IMR-90 (cell line): ENCODE measurements around the gene CPTP. TPM values are rescaled to one million over a fixed set of nuclear protein-coding genes. Genes with fewer than 3 reads are reported as not detected.
A peak's percentile ranks its signal among the peaks of the same experiment; 100 is the strongest.

Source experiments
- ATAC-seq: fragments of 200-7000 bp; cut with Tn5 transposase; 2 replicates; pipeline ENCODE4 v1.9.1; 2020; ENCODE audit warnings: low read depth, mild to moderate bottlenecking, moderate library complexity
- BruUV-seq: library from RNA; stranded (reverse); fragments of 400-500 nt; replicated peaks from 2 replicates; lab custom pipeline; 2021; lab: Mats Ljungman, UMichigan
- CTCF ChIA-PET: fragments of 300-600 bp; formaldehyde crosslinking; extraction: SDS; loops from one replicate; lab custom pipeline; 2021; ENCODE audit warnings: antibody characterized with exemption; lab: Yijun Ruan, JAX
- POLR2A ChIA-PET: fragments of 300-600 bp; sonication (Branson Sonifier 250); formaldehyde crosslinking; loops from one replicate; lab custom pipeline; 2022; ENCODE audit warnings: antibody characterized with exemption; ENCODE audit not compliant: unreplicated experiment; lab: Charles Lee
- DNase-seq: peaks from one replicate; pipeline ENCODE4 v3.0.0; 2013
- H2AFZ ChIP-seq: replicated peaks from 2 replicates; pipeline ENCODE3; 2013; ENCODE audit warnings: low read length, mild to moderate bottlenecking; ENCODE audit not compliant: poor library complexity
- H2AK5ac ChIP-seq: 2 replicates; pipeline ENCODE4 v1.6.1; 2013; ENCODE audit warnings: low read depth, low read length, inconsistent platforms
- H2AK9ac ChIP-seq: replicated peaks from 2 replicates; pipeline ENCODE3; 2013; ENCODE audit warnings: mild to moderate bottlenecking, low read depth, low read length, moderate library complexity; ENCODE audit not compliant: poor library complexity
- H2BK120ac ChIP-seq: 2 replicates; pipeline ENCODE4 v1.6.1; 2013; ENCODE audit warnings: low read depth, low read length, inconsistent platforms
- H2BK15ac ChIP-seq: 3 replicates; pipeline ENCODE4 v1.6.1; 2013; ENCODE audit warnings: low read depth, low read length, inconsistent platforms
- H2BK20ac ChIP-seq: 2 replicates; pipeline ENCODE4 v1.6.1; 2013; ENCODE audit warnings: low read depth, mild to moderate bottlenecking, inconsistent platforms, low read length, moderate library complexity
- H2BK5ac ChIP-seq: 2 replicates; pipeline ENCODE4 v1.6.1; 2013; ENCODE audit warnings: mild to moderate bottlenecking, low read depth, low read length, inconsistent platforms; ENCODE audit not compliant: poor library complexity, severe bottlenecking
- H3K14ac ChIP-seq: replicated peaks from 2 replicates; pipeline ENCODE4 v1.6.1; 2013; ENCODE audit warnings: low read depth, low read length, inconsistent platforms
- H3K18ac ChIP-seq: 2 replicates; pipeline ENCODE4 v1.6.1; 2013; ENCODE audit warnings: low read depth, low read length, control low read depth
- H3K23ac ChIP-seq: 2 replicates; pipeline ENCODE4 v1.6.1; 2013; ENCODE audit warnings: low read depth, low read length, inconsistent platforms
- H3K27ac ChIP-seq: 2 replicates; pipeline ENCODE4 v1.5.1; 2013; ENCODE audit warnings: mild to moderate bottlenecking, control low read depth, low read length; ENCODE audit not compliant: insufficient read depth
- H3K27me3 ChIP-seq: 2 replicates; pipeline ENCODE4 v1.6.1; 2013; ENCODE audit warnings: low read length; ENCODE audit not compliant: control insufficient read depth, insufficient read depth
- H3K36me3 ChIP-seq: 2 replicates; pipeline ENCODE4 v1.6.1; 2013; ENCODE audit warnings: low read length, mixed read lengths; ENCODE audit not compliant: control insufficient read depth, insufficient read depth
- H3K4ac ChIP-seq: 2 replicates; pipeline ENCODE4 v1.6.1; 2013; ENCODE audit warnings: low read depth, low read length, inconsistent platforms
- H3K4me1 ChIP-seq: 2 replicates; pipeline ENCODE4 v1.6.1; 2013; ENCODE audit warnings: low read length, mixed read lengths; ENCODE audit not compliant: control insufficient read depth, insufficient read depth
- H3K4me2 ChIP-seq: 2 replicates; pipeline ENCODE4 v1.6.1; 2013; ENCODE audit warnings: low read depth, mild to moderate bottlenecking, control low read depth, low read length, moderate library complexity
- H3K4me3 ChIP-seq: 2 replicates; pipeline ENCODE4 v1.5.1; 2013; ENCODE audit warnings: low read depth, mild to moderate bottlenecking, control low read depth, low read length, moderate library complexity; ENCODE audit not compliant: insufficient read depth
- H3K56ac ChIP-seq: 2 replicates; pipeline ENCODE4 v1.6.1; 2013; ENCODE audit warnings: low read length, inconsistent platforms; ENCODE audit not compliant: insufficient read depth; ENCODE audit errors: extremely low read depth
- H3K79me1 ChIP-seq, 2 experiments: 2 replicates each; pipeline ENCODE4 v1.6.1; 2013; ENCODE audit warnings: low read length in 2 of 2, inconsistent platforms in 1 of 2, low read depth in 1 of 2
- H3K9ac ChIP-seq: 2 replicates; pipeline ENCODE4 v1.6.1; 2013; ENCODE audit warnings: low read depth, low read length, control low read depth
- H3K9me1 ChIP-seq: 2 replicates; pipeline ENCODE4 v1.6.1; 2013; ENCODE audit warnings: low read length, inconsistent platforms; ENCODE audit not compliant: insufficient read depth
- H3K9me3 ChIP-seq: 2 replicates; pipeline ENCODE4 v1.6.1; 2013; ENCODE audit warnings: low read length; ENCODE audit not compliant: control insufficient read depth, insufficient read depth
- H4K20me1 ChIP-seq: 2 replicates; pipeline ENCODE4 v1.6.1; 2013; ENCODE audit warnings: low read length, inconsistent platforms; ENCODE audit not compliant: insufficient read depth
- H4K5ac ChIP-seq: 2 replicates; pipeline ENCODE4 v1.6.1; 2013; ENCODE audit warnings: mild to moderate bottlenecking, low read depth, low read length, control low read depth
- H4K8ac ChIP-seq, 2 experiments: 2 replicates each; pipeline ENCODE4 v1.6.1; 2013; ENCODE audit warnings: low read depth in 2 of 2, low read length in 2 of 2, control low read depth in 1 of 2, inconsistent platforms in 1 of 2
- H4K91ac ChIP-seq: 2 replicates; pipeline ENCODE4 v1.6.1; 2013; ENCODE audit warnings: low read depth, low read length, inconsistent platforms; ENCODE audit not compliant: insufficient read depth
- CTCF ChIP-seq: conservative IDR thresholded peaks from 2 replicates; pipeline ENCODE4 v1.5.1; 2012; ENCODE audit warnings: mild to moderate bottlenecking, low read depth, low read length, improper control_type of control experiment
- MAZ ChIP-seq: IDR thresholded peaks from 2 replicates; pipeline ENCODE4 v1.6.1; 2012; ENCODE audit warnings: low read depth, mild to moderate bottlenecking, low read length, improper control_type of control experiment, moderate library complexity, borderline replicate concordance
- NFE2L2 ChIP-seq: fragments of 150-350 bp; IDR thresholded peaks from 2 replicates; pipeline ENCODE4 v1.6.1; 2016; ENCODE audit warnings: low read depth, mild to moderate bottlenecking, low read length
- POLR2A ChIP-seq: IDR thresholded peaks from 2 replicates; pipeline ENCODE4 v1.6.1; 2012; ENCODE audit warnings: mild to moderate bottlenecking, low read depth, low read length
- RAD21 ChIP-seq: IDR thresholded peaks from 2 replicates; pipeline ENCODE4 v1.6.1; 2012; ENCODE audit warnings: low read length, improper control_type of control experiment
- SMC3 ChIP-seq: fragments of 150-350 bp; IDR thresholded peaks from 2 replicates; pipeline ENCODE4 v1.6.1; 2016; ENCODE audit warnings: low read depth, mild to moderate bottlenecking, antibody characterized with exemption, low read length, moderate library complexity
- WGBS, 2 experiments: methylation state at CpG; one replicate each; pipeline versions ENCODE4 v1.1.5 to v1.1.7; 2013; ENCODE audit warnings: missing lambda C conversion rate in 2 of 2; ENCODE audit not compliant: insufficient read length in 1 of 2; ENCODE audit errors: extremely low coverage in 2 of 2; 5-methylcytosine and 5-hydroxymethylcytosine counted together
- dilution Hi-C: fragments of 300-500 bp; cut with HindIII; formaldehyde crosslinking; loops from one replicate; pipeline ENCODE4 v1.14.3; 2018; ENCODE audit warnings: low sequenced_read_pairs; ENCODE audit not compliant: unreplicated experiment
- in situ Hi-C: fragments of 300-500 bp; cut with MboI; formaldehyde crosslinking; loops from 3 replicates; pipeline ENCODE4 v1.14.3; 2019; ENCODE audit warnings: low sequenced_read_pairs, inconsistent platforms, mixed read lengths
- intact Hi-C: fragments of 100-400 bp; cut with micrococcal nuclease; formaldehyde crosslinking; loops from 2 replicates; pipeline ENCODE4 v1.10.0; 2022
- polyA plus RNA-seq, 3 experiments: library from polyadenylated mRNA; depleted of rRNA; stranded (reverse); fragments of >200 nt; gene quantifications; 2 replicates each; pipeline ENCODE4 v1.2.3, GENCODE V29; 2012; ENCODE audit warnings: low replicate concordance in 1 of 3
- total RNA-seq: library from RNA; depleted of rRNA; stranded (reverse); fragments of >200 nt; gene quantifications from 2 replicates; pipeline ENCODE4 v1.2.3, GENCODE V29; 2012
- TF ChIP-seq, protein P1 (sequence below): fragments of 150-350 bp; IDR thresholded peaks from 2 replicates; pipeline ENCODE4 v1.6.1; 2016; ENCODE audit warnings: low read depth, mild to moderate bottlenecking, low read length, moderate library complexity, borderline replicate concordance

CPTP gene
- total and polyA plus RNA-seq, 2 of the 4 experiments (the other 2 are of a cell fraction), result 2.7 to 12.1 TPM

- Histone ChIP-seq H2BK20ac (peak overlapping the region; percentile 99), H3K9ac (peak overlapping the region; percentile 80), H2AK5ac (peak overlapping the region; percentile 92; the same call in 1 of the 2 replicates), H3K4me3 (no peak overlapping the region), H4K91ac (peak overlapping the region; percentile 99), H3K14ac (peak overlapping the region; percentile 98), H3K9me1 (peaks cover 15% of the 10 kb centered on the region), H3K23ac (peak overlapping the region; percentile 55; the same call in 1 of the 2 replicates), H3K4ac (peak overlapping the region; percentile 100), H3K4me1 (peaks cover 31% of the 10 kb centered on the region), H2BK15ac (peak overlapping the region; percentile 95; the same call in 2 of the 3 replicates), H2AK9ac (peak overlapping the region; percentile 94), H3K18ac (peak overlapping the region; percentile 92), H3K27ac (peak overlapping the region; percentile 88), H3K27me3 (no peaks in the 10 kb centered on the region), H2AFZ (peak overlapping the region; percentile 93), H3K79me1 (peaks cover 4 to 22% of the 10 kb centered on the region in 2 experiments; a peak in 3 of 4 replicates), H4K8ac (peak overlapping the region; percentile 30 to 99), H4K20me1 (0 out of 2 replicates have a peak, but pooled peaks cover under 1% of the 10 kb centered on the region), H2BK5ac (peak overlapping the region; percentile 98), H3K4me2 (peak overlapping the region; percentile 18), H3K36me3 (no peaks in the 10 kb centered on the region), H3K9me3 (no peaks in the 10 kb centered on the region), H2BK120ac (peak overlapping the region; percentile 99), H3K56ac (peak overlapping the region; percentile 85), H4K5ac (peak overlapping the region; percentile 90)
- in situ Hi-C loops, result no loop called here
- intact Hi-C loops, result no loop called here
- POLR2A ChIA-PET, result no interaction called here
- dilution Hi-C loops, result no loop called here
- 40% methylated on average over 2 of the region's 13 CpGs; no CpG with 5 or more reads in 1 of the 2 experiments for WGBS, 2 experiments
- CTCF ChIA-PET, result no interaction called here
- DNase-seq (peak; percentile 85), ATAC-seq (peak; percentile 42)
- BruUV-seq, result no TSS peak
- TF ChIP-seq, protein P1, sequence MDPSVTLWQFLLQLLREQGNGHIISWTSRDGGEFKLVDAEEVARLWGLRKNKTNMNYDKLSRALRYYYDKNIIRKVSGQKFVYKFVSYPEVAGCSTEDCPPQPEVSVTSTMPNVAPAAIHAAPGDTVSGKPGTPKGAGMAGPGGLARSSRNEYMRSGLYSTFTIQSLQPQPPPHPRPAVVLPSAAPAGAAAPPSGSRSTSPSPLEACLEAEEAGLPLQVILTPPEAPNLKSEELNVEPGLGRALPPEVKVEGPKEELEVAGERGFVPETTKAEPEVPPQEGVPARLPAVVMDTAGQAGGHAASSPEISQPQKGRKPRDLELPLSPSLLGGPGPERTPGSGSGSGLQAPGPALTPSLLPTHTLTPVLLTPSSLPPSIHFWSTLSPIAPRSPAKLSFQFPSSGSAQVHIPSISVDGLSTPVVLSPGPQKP, result no peak
- TF ChIP-seq RAD21 (peak; percentile 50; the same call in 1 of the 2 replicates), NFE2L2 (no peak), POLR2A (no peak), SMC3 (peak; percentile 41; the same call in 1 of the 2 replicates), MAZ (peak; percentile 31; the same call in 1 of the 2 replicates), CTCF (peak; percentile 47)
Observed at GRCh38 chr1:1361982-1362423, 37.4 kb downstream of the CPTP start.
